AG08395 (cell line): ENCODE results near the gene CDC34.
"Not testable (repeated sequence)": the region's sequence is repeated elsewhere in the genome, so short reads cannot be mapped to it uniquely, and the experiment has no call there.

Experiments used
- DNase-seq: peaks from one replicate; pipeline ENCODE4 v3.0.0; 2012; ENCODE audit warnings: mixed read lengths, low spot score

CDC34 gene

DNA sequence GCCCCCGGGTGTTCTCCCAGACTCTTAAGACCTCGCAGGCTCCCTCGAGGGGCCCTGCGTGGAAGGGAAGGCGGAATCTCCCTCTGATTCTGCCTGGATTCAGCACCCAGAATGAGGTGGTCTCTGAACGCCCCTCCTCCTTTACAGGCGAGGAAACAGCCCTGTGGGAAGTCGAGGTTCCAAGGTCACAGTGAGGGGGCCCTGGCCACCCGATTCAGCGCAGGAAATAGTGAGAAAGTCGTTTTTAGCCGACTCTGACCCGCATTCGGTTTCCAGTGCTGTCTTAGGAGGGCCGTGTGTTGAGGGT lies 41.9 kb downstream of the CDC34 start:
- DNase-seq: no peak

DNA sequence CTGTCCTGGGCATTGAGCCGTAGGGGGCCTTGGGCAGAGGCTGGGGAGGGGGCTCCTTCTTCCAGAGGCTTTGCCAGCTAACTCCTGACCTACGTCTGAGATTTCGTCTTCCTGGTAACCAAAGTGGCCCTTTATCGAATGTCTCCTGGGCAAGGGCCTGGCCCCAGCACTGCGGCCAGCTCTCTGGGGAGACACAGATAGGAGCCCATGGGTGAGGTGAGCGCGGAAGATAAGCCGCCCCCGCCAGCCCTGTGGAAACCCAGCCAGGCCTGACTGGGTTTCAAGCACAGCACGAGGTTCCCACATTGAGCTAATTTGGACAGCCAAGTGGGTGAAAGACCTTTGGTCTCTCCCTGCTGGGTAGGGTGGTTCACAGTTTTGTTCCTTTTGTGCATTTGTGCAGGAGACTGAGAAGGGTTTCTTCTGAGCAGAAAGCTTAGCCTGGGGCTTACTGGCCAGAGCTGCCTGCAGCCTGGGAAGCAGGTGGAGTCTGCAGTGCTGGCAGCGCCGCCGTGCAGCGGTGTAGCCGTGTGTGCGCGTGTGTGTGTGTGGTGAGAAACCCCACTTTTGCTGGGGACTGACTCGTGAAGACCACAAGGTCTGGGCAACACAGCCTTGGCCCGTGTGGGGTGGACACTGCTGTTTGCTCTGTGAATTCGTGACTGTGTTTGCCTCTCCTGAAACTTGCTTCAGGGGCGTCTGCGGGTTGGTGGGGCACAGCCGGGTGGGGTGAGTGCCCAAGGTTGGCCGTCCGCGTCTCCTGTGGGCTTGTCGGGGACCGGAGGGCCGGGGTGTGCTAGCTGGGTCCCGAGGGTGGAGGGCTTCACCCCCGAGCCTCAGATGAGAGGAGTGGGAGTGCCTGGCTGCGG lies 43.3 kb downstream of the CDC34 start:
- no peak for DNase-seq

DNA sequence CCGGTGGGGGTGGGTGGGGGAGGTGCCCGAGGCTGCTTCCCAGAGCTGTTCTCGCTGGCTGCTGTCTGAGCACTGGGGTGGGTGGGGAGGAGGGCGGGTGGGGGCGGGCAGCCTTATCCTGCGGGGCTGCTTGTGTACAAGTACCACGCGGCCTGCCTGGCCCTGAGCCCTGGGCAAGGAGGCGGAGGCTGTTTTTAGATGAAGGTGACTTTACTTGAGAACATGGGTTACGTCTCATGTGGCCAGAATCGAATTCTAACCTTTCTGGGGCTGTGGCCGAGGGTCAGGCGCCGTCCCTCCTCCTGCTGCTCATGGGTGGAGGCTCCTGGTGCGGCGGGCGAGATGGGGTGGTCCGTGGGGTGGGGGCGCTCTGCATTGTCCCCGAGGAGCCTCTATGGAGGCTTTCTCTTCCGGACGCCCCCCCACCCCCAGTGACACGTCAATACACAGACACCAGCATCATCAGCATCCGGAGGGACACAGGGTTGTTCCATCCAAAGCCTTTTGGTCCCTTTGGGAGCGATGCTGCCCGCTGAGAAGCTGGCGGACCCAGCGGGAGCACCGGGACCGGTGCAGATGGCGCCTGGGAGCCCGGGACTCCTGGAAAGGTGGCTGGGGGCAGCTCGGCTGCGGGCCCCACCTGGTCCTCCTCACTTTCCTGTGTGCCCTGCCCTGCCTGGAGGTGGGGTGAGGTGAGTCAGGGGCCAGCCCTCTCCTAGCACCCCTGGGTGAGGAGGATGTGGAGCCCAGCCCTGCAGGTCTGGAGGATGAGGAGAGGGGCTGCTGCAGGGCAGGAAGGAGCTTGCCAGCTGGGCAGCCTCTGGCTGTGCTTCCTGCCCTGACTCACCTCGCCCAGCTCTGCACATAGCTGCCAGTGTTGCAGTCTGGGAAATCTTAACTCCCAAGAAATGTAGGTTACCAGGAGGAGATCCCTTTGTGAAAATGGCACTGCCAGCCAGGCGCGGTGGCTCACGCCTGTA lies 44.3 kb downstream of the CDC34 start:
- DNase-seq: peak; percentile 55

DNA sequence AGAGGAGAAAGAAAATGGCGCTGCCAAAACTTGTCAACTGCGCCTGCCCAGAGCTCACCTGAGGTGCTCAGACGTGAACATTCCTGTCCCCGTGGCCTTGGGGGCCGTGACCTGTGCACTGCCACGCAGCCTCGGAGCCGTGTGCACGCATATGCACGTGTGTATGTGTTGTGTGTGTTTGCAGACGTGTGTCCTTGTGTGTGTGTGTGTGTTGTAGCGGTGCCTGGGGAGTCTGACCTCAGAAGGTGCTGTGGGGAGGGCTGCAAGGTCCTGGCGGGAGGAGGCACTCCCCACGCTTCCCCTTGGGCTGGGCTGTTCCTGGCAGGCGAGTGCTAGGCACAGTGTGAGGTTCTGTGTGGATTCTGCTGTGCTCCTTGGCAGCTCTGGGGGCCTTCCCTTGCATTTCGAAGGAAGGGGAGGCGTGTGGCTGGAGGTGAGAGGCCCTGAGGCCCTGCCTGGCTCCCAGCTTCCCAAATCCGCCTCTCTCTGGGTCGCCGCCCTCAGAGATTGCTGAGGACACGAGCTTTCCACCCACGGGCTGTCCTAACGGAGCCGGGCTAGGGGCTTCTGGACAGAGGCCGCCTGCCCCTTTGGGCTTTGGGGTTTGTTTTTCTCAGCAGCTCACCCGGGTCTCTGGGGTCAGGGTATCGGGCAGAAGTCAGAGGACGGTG lies 45.3 kb downstream of the CDC34 start:
- DNase-seq: no peak

DNA sequence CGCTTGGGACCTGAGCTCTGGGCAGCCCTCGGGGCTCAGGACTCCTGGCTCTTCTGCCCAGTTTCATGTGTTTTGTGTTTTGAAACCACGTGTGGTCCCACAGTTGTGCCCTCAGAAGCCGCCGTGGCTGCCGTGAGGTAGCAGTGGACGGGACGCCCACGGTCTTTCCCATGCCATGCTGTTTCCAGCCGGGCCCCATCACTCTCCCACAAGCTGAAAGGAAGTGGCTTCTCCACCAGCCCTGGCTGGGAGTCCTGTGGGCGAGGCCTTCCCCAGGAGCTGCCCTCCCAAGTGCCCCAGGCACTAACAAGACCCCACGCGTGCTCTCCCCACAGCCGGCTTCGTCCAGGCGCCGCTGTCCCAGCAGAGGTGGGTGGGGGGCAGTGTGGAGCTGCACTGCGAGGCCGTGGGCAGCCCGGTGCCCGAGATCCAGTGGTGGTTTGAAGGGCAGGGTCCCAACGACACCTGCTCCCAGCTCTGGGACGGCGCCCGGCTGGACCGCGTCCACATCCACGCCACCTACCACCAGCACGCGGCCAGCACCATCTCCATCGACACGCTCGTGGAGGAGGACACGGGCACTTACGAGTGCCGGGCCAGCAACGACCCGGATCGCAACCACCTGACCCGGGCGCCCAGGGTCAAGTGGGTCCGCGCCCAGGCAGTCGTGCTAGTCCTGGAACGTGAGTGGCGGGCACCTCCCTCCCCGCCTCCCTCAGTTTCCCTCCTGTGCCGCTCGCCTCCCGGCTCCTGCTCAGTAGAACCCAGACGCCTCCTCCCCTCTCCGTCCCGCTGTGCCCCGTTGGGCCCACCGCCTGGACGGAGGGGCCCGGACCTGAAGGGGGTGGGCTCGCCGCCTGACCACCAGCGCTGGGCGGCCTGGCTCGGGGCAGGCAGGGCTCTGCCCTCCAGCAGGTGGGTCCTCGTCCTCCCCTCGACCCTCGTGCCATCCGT lies 46.2 kb downstream of the CDC34 start:
- no peak for DNase-seq

DNA sequence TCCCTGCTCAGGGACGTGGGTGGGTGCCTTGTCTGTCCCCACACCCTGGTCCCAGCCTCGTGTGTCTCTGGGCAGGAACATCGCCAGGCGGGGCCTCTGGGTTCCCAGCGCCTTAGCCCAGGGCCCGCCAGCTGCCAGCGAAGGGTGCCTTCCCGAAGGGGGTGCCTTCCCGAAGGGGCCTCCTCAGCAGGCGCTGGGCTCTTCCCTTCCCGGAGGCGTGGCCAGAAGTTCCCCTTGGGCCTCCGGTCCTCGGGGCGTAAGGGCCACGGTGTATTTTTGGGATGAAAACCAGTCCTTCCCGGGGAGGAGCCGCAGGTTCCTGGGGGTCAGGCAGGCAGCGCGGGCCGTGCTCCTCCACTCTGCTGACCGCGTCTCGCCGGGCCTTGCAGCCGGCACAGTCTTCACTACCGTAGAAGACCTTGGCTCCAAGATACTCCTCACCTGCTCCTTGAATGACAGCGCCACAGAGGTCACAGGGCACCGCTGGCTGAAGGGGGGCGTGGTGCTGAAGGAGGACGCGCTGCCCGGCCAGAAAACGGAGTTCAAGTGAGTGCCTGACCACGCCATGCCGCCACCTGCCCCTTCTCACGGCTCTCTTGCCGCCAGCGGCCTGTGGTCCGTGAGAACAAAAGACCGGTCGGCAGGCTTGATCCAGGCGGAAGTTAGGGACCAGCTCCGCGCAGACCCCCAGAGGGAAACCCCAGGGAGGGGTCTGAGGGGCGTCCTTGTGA lies 47.7 kb downstream of the CDC34 start:
- DNase-seq: no peak

DNA sequence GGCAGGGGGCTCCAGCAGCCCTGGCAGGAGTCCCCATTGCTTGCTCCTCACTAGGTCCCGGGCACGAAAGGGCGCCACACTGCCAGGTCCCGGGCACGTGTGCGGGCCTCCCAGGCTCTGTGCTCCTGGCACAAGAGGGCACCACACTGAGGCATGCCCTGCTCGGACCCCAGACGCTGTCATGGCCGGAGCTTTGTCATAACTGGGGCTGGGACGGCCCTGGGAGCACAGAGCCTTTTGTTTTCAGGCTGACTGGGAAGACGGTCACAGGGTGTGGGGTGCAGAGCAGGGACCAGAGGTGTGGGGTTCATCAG lies 48.2 kb downstream of the CDC34 start:
- DNase-seq: no peak

DNA sequence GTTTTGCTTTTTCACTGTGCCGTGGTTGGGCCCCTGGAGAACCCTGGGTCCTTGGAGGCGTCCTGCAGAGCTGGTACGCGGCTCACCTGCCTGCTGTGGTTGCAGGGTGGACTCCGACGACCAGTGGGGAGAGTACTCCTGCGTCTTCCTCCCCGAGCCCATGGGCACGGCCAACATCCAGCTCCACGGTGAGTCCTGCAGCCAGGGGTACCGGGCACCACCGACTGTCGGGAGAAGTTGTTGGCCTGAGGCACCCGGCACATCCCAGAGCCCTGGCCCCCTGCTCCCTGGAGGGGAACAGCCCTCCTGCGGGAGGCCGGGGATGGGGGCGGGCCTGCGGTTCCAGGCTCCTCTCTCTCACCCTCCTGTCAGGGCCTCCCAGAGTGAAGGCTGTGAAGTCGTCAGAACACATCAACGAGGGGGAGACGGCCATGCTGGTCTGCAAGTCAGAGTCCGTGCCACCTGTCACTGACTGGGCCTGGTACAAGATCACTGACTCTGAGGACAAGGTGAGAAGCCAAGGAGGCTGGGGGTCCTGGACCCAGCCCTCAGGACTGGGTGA lies 48.8 kb downstream of the CDC34 start:
- no peak for DNase-seq

DNA sequence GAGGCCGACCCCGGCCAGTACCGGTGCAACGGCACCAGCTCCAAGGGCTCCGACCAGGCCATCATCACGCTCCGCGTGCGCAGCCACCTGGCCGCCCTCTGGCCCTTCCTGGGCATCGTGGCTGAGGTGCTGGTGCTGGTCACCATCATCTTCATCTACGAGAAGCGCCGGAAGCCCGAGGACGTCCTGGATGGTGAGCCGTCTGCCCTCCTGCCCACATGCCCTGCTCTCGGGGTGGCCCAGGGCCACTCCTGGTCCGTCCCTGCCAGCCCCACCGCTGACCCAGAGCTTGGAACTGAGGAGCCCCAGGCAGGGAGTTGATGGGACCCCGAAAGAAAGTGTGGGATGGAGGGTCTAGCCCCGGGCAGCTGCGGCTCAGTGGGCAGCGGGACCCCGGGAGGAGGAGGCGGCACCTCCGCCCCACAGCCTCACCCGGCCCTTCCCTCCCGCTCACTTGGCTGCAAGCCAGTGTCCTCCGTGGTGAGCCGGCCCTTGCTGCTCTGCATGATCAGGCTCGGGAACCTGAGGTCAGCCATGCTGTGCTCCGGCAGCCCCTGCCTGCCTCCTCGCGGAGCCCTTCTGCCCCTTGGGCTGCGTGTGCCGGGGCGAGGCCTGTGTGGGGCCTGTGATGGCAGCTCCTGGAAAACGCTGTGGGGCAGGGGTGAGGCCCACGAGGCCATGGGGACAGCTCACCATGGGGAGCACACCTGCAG lies 50.0 kb downstream of the CDC34 start:
- DNase-seq: no peak

DNA sequence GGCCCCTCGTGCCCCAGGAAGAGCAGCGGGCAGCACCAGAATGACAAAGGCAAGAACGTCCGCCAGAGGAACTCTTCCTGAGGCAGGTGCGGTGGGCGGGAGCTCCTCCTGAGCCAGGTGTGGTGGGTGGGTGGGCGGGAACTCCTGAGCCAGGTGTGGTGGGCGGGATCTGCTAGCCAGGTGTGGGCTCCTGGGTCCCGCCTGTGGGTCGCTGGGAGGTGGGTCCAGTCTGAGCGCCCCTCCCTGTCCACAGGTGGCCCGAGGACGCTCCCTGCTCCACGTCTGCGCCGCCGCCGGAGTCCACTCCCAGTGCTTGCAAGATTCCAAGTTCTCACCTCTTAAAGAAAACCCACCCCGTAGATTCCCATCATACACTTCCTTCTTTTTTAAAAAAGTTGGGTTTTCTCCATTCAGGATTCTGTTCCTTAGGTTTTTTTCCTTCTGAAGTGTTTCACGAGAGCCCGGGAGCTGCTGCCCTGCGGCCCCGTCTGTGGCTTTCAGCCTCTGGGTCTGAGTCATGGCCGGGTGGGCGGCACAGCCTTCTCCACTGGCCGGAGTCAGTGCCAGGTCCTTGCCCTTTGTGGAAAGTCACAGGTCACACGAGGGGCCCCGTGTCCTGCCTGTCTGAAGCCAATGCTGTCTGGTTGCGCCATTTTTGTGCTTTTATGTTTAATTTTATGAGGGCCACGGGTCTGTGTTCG lies 51.1 kb downstream of the CDC34 start:
- peak; percentile 20 for DNase-seq

DNA sequence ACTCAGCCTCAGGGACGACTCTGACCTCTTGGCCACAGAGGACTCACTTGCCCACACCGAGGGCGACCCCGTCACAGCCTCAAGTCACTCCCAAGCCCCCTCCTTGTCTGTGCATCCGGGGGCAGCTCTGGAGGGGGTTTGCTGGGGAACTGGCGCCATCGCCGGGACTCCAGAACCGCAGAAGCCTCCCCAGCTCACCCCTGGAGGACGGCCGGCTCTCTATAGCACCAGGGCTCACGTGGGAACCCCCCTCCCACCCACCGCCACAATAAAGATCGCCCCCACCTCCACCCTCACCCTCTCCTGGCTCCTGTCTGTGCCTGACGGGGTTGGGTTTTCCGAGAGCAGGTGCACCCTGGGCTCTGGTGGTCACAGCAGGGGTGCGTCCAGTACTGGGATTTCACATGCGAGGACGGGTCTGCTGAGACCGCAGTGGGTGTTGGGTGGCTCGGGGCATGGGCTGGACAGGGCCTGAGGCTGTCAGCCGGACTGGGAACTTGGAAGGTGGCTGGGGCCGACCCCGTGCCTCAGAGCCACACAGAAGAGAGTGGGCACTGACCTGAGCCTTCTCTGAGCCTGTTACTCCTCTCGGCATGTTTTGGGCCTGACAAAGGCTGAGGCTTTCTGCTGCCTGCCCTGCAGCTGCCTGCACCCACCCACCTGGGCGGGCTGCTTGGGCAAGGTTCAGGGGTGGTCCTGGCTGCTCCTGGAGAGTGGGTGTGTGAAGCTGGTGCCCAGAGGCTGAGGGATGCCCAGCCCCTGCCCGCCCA lies 51.8 kb downstream of the CDC34 start:
- DNase-seq: no peak

DNA sequence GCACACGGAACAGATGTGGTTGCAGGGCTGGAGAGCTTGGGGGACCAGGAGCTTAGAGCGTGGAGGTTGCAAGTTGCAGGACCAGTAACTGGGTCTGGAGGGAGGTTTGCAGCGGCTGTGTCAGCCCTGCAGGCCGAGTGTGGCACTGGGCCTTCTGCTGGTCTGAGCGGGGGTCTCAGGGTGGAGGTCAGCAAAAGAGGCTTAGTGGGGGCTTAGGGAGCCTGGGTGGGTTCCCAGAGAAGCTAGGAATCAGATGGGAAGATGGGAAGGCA lies 52.3 kb downstream of the CDC34 start:
- no peak for DNase-seq

DNA sequence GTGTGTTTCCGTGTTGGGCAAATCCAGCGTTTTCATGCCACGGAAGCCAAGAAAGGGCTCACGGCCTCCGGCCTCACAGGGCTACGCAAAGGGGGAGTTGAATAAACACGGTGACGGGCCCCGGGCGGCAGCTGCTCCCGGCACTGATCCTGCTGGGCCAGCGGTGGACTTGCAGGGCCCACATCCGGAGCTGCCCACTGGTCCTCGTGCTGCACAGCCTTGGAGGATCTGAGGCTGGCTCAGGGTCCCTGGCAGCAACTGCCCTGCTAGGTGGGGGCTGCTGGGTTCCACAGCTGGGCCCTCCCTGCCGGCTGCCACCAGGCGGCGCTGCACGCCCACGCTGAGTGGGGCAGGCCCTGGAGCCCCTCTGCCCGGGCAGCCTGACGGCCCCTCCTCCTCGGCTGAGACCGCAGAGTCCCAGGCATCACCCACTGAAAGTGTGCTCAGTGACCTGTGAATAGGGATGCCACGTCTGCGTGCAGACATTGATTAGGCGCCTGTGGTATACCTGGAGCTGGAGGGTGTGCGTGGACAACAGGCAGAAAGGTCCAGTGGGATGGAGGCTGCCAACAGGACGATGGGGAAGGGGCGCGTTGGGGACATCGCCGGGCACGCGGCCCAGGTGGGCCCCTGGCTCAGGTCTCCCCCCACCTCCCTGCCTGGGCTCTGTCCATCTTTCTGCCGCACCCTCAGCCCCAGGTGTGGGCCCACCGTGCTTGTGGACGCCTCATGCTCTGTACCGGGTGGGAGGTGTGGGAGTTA lies 52.9 kb downstream of the CDC34 start:
- peak; percentile 61 for DNase-seq

DNA sequence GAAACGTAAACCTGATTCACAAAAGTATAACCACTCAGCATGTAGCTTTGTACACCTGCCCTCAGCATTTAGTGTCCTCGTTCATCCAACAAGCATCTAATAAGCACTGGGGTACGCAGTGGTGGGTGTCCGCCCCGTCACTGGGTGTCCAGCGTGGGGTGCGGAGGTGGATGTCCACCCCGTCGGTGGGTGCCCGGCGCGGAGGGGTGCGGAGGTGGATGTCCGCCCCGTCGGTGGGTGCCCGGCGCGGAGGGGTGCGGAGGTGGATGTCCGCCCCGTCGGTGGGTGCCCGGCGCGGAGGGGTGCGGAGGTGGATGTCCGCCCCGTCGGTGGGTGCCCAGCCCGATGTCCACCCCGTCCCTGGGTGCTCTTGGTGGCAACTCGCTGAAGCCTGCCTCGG lies 53.6 kb downstream of the CDC34 start:
- DNase-seq: not testable (repeated sequence)

DNA sequence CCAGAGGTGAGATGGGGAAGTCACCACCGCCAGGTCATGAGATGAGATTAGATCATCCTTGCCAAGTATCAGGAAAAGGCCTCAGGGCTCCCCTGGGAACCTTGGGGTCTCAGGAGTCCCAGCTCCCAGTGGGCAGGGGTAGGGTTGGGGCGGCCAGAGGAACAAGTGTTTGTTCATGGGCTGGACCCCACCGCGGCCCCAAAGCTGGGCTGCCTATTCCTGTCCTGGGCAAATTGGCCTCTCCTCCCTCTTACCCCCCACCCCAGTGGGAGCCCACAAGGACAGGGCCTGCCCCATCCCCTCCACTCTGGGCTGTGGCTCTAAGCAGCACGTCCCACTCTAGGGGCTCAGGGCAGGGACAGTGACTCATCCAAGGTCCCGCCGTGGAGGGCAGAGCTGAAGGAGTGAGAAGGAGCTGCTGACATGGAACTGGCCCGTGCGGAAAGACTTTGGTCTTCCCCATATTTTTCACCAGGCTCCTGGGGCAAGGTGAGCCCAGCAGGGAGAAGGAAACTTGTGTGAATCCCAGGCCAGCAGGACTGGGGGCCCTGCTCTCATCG lies 54.1 kb downstream of the CDC34 start:
- DNase-seq: no peak

DNA sequence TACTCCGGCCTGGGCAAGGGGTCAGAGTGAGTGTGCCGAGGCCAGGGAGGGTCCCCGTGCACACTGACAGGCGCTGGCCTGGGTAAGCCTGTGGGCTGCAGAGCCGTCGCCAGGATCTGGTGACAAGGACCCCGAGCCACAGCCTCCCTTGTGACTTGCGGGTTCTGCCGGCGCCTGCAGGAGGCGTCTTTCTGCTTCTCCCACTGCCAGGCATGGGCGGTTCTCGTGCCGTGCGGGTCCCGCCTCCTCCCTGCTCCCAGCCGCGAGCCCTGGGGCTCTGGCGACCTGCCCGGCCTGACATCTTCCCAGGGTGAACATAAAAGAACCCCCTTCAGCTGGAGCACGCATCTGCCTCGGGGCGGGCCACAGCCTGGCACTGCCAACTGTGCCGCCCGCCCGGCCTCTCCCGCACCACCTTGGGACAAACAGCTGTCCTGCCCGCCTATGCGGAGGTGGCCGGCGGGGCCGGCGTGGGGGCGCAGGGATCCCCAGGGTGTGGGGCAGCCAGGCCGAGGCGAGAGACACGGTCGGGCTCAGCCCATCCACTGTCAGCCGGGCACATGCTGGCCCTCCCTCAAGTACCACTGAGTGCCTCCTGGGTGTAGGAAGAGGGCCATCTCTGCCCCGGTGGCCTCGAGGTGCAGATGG lies 56.7 kb downstream of the CDC34 start:
- DNase-seq: peak; percentile 88
